GM23338 (cell line): ENCODE results near the gene ZPR1. TPM values are rescaled to one million over a fixed set of nuclear protein-coding genes. Genes with fewer than 3 reads are reported as not detected.

ENCODE experiments used
- ATAC-seq: fragments of 200-7000 bp; cut with Tn5 transposase; 3 replicates; pipeline ENCODE4 v1.9.1; 2020
- DNase-seq: peaks from one replicate; pipeline ENCODE4 v3.0.0-alpha.2; 2015; ENCODE audit warnings: low spot score
- H2AFZ ChIP-seq: fragments of 200-600 bp; sonication (generic); 2 replicates; pipeline ENCODE4 v1.8.0; 2016; ENCODE audit warnings: antibody characterized with exemption, mild to moderate bottlenecking, moderate library complexity
- H3F3A ChIP-seq: fragments of 200-600 bp; sonication (generic); replicated peaks from 2 replicates; pipeline ENCODE4 v1.8.0; 2017; ENCODE audit warnings: antibody characterized with exemption, mixed run types, low read depth
- H3K27ac ChIP-seq: fragments of 200-600 bp; sonication (generic); 2 replicates; pipeline ENCODE4 v1.6.1; 2016; ENCODE audit warnings: low read depth
- H3K27me3 ChIP-seq: fragments of 200-600 bp; sonication (generic); 2 replicates; pipeline ENCODE4 v1.8.0; 2016; ENCODE audit warnings: mild to moderate bottlenecking, mixed run types, moderate library complexity; ENCODE audit not compliant: insufficient read depth
- H3K36me3 ChIP-seq: fragments of 200-600 bp; sonication (generic); 2 replicates; pipeline ENCODE4 v1.8.0; 2016; ENCODE audit warnings: mild to moderate bottlenecking; ENCODE audit not compliant: insufficient read depth
- H3K4me1 ChIP-seq: fragments of 200-600 bp; sonication (generic); 2 replicates; pipeline ENCODE4 v1.8.0; 2016; ENCODE audit warnings: mild to moderate bottlenecking, moderate library complexity; ENCODE audit not compliant: insufficient read depth
- H3K4me2 ChIP-seq: fragments of 200-600 bp; sonication (generic); 2 replicates; pipeline ENCODE4 v1.7.1; 2017; ENCODE audit warnings: mixed run types
- H3K4me3 ChIP-seq: fragments of 200-600 bp; sonication (generic); 2 replicates; pipeline ENCODE4 v1.6.1; 2016; ENCODE audit warnings: mixed run types
- H3K79me2 ChIP-seq: fragments of 200-600 bp; sonication (generic); replicated peaks from 2 replicates; pipeline ENCODE4 v1.8.0; 2017; ENCODE audit warnings: mild to moderate bottlenecking; ENCODE audit not compliant: insufficient read depth
- H3K9me2 ChIP-seq: fragments of 200-600 bp; sonication (generic); 2 replicates; pipeline ENCODE4 v1.8.0; 2017; ENCODE audit not compliant: insufficient read depth
- H4K20me1 ChIP-seq: fragments of 200-600 bp; sonication (generic); replicated peaks from 2 replicates; pipeline ENCODE4 v1.8.0; 2017; ENCODE audit warnings: mild to moderate bottlenecking; ENCODE audit not compliant: insufficient read depth
- H3K27ac Mint-ChIP-seq: 2 replicates; pipeline ENCODE4 v1.8.0; 2020; ENCODE audit warnings: inconsistent platforms, mild to moderate bottlenecking, moderate library complexity, mixed read lengths
- H3K27me3 Mint-ChIP-seq: 3 replicates; pipeline ENCODE4 v1.8.0; 2022; ENCODE audit warnings: low read depth, mild to moderate bottlenecking, moderate library complexity, mixed read lengths, inconsistent platforms; ENCODE audit not compliant: insufficient read depth, poor library complexity
- H3K36me3 Mint-ChIP-seq: 3 replicates; pipeline ENCODE4 v1.8.0; 2021; ENCODE audit warnings: low read depth, mild to moderate bottlenecking, inconsistent platforms, moderate library complexity, mixed read lengths
- H3K4me1 Mint-ChIP-seq: 3 replicates; pipeline ENCODE4 v1.8.0; 2020; ENCODE audit warnings: mild to moderate bottlenecking, inconsistent platforms, mixed read lengths
- H3K4me3 Mint-ChIP-seq: 3 replicates; pipeline ENCODE4 v1.8.0; 2021; ENCODE audit warnings: moderate library complexity, mild to moderate bottlenecking, inconsistent platforms, mixed read lengths
- H3K9me3 Mint-ChIP-seq: 3 replicates; pipeline ENCODE4 v1.8.0; 2020; ENCODE audit warnings: moderate library complexity, mild to moderate bottlenecking, inconsistent platforms, mixed read lengths
- CREB1 ChIP-seq: fragments of 250-450 bp; sonication (Bioruptor Pico); IDR thresholded peaks from 2 replicates; pipeline ENCODE4 v1.5.0; 2020; ENCODE audit warnings: low read depth, mild to moderate bottlenecking, moderate library complexity
- EZH2 ChIP-seq: fragments of 200-600 bp; sonication (generic); IDR thresholded peaks from one replicate; pipeline ENCODE4 v1.8.0; 2017; ENCODE audit warnings: antibody characterized with exemption, mild to moderate bottlenecking, low read depth; ENCODE audit not compliant: unreplicated experiment
- EZH2phosphoT487 ChIP-seq: fragments of 200-600 bp; sonication (generic); IDR thresholded peaks from one replicate; pipeline ENCODE4 v1.8.1; 2018; ENCODE audit warnings: antibody characterized with exemption; ENCODE audit not compliant: unreplicated experiment
- JUNB ChIP-seq: IDR thresholded peaks from one replicate; pipeline ENCODE4 v1.6.1; 2016; ENCODE audit warnings: antibody characterized with exemption; ENCODE audit not compliant: unreplicated experiment
- POLR2AphosphoS5 ChIP-seq: IDR thresholded peaks from 2 replicates; pipeline ENCODE4 v1.6.1; 2016; ENCODE audit warnings: antibody characterized with exemption, low read depth
- STAT1 ChIP-seq: IDR thresholded peaks from one replicate; pipeline ENCODE4 v1.6.1; 2016; ENCODE audit warnings: antibody characterized with exemption; ENCODE audit not compliant: unreplicated experiment
- ZNF114 ChIP-seq: fragments of 250-450 bp; sonication (Bioruptor Pico); IDR thresholded peaks from 2 replicates; pipeline ENCODE4 v1.5.0; 2020; ENCODE audit warnings: mild to moderate bottlenecking, moderate library complexity
- polyA plus RNA-seq: library from polyadenylated mRNA; unstranded; fragments of >200 nt; fragmentation: Nextera tagmentation; extraction: Ambion mirVana; gene quantifications from 2 replicates; pipeline ENCODE4 v1.2.1, GENCODE V29; 2016
- total RNA-seq: library from RNA; depleted of rRNA; stranded (reverse); fragments of >200 nt; shearing (Covaris generic); gene quantifications from 2 replicates; pipeline ENCODE4 v1.2.3, GENCODE V29; 2014
- TF ChIP-seq, protein P1 (sequence below): fragments of 250-450 bp; sonication (Bioruptor Pico); IDR thresholded peaks from 2 replicates; pipeline ENCODE4 v1.5.0; 2020; ENCODE audit warnings: mild to moderate bottlenecking, moderate library complexity

The ZPR1 gene
- total and polyA plus RNA-seq, 2 experiments from 2014 or later, result 55.4 to 96.7 TPM

DNA sequence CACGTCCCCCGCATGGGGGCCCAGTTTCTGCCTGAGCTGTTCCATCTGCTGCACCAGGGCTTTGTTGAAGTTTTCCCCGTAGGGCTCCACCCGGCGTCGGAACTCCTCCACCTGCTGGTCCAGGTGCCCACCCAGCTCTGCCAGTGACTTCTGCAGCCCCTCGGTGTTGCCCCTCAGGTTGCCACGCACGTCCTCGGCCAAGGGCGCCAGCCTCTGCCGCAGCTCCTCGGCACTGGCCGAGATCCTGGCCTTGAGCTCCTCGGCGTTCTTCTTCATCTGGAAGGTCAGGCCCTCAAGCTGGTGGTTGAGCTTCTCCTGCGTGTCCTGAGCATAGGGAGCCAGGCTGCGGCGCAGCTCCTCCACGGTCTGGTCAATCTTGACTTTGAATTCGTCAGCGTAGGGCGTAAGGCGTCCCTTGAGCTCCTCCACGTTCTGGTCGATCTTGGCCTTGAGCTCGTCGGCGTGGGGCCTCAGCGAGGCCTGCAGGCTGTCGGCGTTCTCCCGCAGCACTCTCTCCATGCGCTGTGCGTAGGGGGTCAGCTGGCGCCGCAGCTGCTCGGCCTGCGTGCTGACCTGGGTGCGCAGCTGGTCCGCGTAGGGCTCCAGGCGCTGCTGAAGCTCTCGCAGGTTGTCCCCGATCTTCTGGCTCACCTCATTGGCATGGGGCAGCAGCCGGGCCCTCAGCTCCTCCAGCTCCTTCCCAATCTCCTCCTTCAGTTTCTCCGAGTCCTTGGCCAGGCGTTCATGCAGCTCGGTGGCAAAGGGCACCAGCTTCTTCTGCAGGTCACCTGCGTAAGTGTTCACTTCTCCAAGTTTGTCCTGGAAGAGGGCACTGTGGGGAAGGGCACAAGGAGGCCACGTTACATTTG lies 33.5 kb upstream of the ZPR1 start (continued):
- TF ChIP-seq, protein P1, sequence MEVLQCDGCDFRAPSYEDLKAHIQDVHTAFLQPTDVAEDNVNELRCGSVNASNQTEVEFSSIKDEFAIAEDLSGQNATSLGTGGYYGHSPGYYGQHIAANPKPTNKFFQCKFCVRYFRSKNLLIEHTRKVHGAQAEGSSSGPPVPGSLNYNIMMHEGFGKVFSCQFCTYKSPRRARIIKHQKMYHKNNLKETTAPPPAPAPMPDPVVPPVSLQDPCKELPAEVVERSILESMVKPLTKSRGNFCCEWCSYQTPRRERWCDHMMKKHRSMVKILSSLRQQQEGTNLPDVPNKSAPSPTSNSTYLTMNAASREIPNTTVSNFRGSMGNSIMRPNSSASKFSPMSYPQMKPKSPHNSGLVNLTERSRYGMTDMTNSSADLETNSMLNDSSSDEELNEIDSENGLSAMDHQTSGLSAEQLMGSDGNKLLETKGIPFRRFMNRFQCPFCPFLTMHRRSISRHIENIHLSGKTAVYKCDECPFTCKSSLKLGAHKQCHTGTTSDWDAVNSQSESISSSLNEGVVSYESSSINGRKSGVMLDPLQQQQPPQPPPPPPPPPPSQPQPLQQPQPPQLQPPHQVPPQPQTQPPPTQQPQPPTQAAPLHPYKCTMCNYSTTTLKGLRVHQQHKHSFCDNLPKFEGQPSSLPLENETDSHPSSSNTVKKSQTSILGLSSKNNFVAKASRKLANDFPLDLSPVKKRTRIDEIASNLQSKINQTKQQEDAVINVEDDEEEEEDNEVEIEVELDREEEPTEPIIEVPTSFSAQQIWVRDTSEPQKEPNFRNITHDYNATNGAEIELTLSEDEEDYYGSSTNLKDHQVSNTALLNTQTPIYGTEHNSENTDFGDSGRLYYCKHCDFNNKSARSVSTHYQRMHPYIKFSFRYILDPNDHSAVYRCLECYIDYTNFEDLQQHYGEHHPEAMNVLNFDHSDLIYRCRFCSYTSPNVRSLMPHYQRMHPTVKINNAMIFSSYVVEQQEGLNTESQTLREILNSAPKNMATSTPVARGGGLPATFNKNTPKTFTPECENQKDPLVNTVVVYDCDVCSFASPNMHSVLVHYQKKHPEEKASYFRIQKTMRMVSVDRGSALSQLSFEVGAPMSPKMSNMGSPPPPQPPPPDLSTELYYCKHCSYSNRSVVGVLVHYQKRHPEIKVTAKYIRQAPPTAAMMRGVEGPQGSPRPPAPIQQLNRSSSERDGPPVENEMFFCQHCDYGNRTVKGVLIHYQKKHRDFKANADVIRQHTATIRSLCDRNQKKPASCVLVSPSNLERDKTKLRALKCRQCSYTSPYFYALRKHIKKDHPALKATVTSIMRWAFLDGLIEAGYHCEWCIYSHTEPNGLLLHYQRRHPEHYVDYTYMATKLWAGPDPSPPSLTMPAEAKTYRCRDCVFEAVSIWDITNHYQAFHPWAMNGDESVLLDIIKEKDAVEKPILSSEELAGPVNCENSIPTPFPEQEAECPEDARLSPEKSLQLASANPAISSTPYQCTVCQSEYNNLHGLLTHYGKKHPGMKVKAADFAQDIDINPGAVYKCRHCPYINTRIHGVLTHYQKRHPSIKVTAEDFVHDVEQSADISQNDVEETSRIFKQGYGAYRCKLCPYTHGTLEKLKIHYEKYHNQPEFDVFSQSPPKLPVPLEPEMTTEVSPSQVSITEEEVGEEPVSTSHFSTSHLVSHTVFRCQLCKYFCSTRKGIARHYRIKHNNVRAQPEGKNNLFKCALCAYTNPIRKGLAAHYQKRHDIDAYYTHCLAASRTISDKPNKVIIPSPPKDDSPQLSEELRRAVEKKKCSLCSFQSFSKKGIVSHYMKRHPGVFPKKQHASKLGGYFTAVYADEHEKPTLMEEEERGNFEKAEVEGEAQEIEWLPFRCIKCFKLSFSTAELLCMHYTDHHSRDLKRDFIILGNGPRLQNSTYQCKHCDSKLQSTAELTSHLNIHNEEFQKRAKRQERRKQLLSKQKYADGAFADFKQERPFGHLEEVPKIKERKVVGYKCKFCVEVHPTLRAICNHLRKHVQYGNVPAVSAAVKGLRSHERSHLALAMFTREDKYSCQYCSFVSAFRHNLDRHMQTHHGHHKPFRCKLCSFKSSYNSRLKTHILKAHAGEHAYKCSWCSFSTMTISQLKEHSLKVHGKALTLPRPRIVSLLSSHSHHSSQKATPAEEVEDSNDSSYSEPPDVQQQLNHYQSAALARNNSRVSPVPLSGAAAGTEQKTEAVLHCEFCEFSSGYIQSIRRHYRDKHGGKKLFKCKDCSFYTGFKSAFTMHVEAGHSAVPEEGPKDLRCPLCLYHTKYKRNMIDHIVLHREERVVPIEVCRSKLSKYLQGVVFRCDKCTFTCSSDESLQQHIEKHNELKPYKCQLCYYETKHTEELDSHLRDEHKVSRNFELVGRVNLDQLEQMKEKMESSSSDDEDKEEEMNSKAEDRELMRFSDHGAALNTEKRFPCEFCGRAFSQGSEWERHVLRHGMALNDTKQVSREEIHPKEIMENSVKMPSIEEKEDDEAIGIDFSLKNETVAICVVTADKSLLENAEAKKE (CRISPR knock-in tag), result no peak

GRCh38 chr11:116819049-116819448 lies 31.2 kb upstream of the ZPR1 start:
- H3K4me2 ChIP-seq, result no peak overlapping the region
- Mint-ChIP-seq H3K27me3 (peaks cover 6% of the 10 kb centered on the region), H3K9me3 (no peaks in the 10 kb centered on the region), H3K4me3 (no peak overlapping the region), H3K27ac (no peak overlapping the region), H3K4me1 (peaks cover 5% of the 10 kb centered on the region; the same call in 2 of the 3 replicates), H3K36me3 (no peaks in the 10 kb centered on the region)
- no peaks in the 10 kb centered on the region for H4K20me1 ChIP-seq
- no peaks in the 10 kb centered on the region for H3K4me1 ChIP-seq
- H3K9me2 ChIP-seq, result 0 out of 2 replicates have a peak, but pooled peaks cover 3% of the 10 kb centered on the region
- H3K79me2 ChIP-seq, result no peaks in the 10 kb centered on the region
- no peak overlapping the region for H3K27ac ChIP-seq
- H3K36me3 ChIP-seq, result no peaks in the 10 kb centered on the region
- ATAC-seq (no peak), DNase-seq (no peak)
- no peak overlapping the region for H2AFZ ChIP-seq
- H3K27me3 ChIP-seq, result no peaks in the 10 kb centered on the region
- H3K4me3 ChIP-seq, result no peak overlapping the region
- H3F3A ChIP-seq, result no peaks in the 10 kb centered on the region
- TF ChIP-seq JUNB (no peak), ZNF114 (CRISPR knock-in tag) (no peak), EZH2 (no peak), POLR2AphosphoS5 (no peak), CREB1 (no peak), EZH2phosphoT487 (no peak), STAT1 (no peak)
- TF ChIP-seq, protein P1 (CRISPR knock-in tag), result no peak
